HepG2 (cell line): ENCODE results near the gene SIX5. TPM values are rescaled to one million over a fixed set of nuclear protein-coding genes. Genes with fewer than 3 reads are reported as not detected.

Experiments used
- ARNT2 ChIP-seq: sonication (generic); formaldehyde crosslinking; IDR thresholded peaks from 2 replicates; pipeline ENCODE4 v1.8.0; 2022; ENCODE audit warnings: mild to moderate bottlenecking, low read depth, missing genetic modification reagents, moderate library complexity
- ETV6 ChIP-seq: sonication (generic); formaldehyde crosslinking; conservative IDR thresholded peaks from 2 replicates; pipeline ENCODE4 v1.4.0; 2020; ENCODE audit warnings: missing genetic modification reagents
- HHEX ChIP-seq: IDR thresholded peaks from 2 replicates; pipeline ENCODE4 v1.6.1; 2016; ENCODE audit warnings: control low read depth
- JARID2 ChIP-seq: sonication (generic); formaldehyde crosslinking; IDR thresholded peaks from 2 replicates; pipeline ENCODE4 v1.8.1; 2023; ENCODE audit warnings: missing genetic modification reagents, inconsistent platforms; ENCODE audit not compliant: insufficient replicate concordance
- KDM4B ChIP-seq: sonication (generic); formaldehyde crosslinking; IDR thresholded peaks from 2 replicates; pipeline ENCODE4 v1.4.0; 2020; ENCODE audit warnings: missing genetic modification reagents
- MIER3 ChIP-seq: IDR thresholded peaks from 2 replicates; pipeline ENCODE4 v1.6.1; 2016; ENCODE audit warnings: missing compliant biosample characterization, borderline replicate concordance
- NFATC3 ChIP-seq: sonication (generic); formaldehyde crosslinking; IDR thresholded peaks from 2 replicates; pipeline ENCODE4 v1.5.1; 2020; ENCODE audit warnings: mild to moderate bottlenecking, missing genetic modification reagents
- NFE2 ChIP-seq: sonication (generic); formaldehyde crosslinking; IDR thresholded peaks from 2 replicates; pipeline ENCODE4 v1.4.0; 2020; ENCODE audit warnings: missing genetic modification reagents
- NFIC ChIP-seq: IDR thresholded peaks from 2 replicates; pipeline ENCODE4 v1.6.1; 2012; ENCODE audit warnings: mild to moderate bottlenecking, low read length, inconsistent platforms
- RARG ChIP-seq: sonication (generic); formaldehyde crosslinking; IDR thresholded peaks from 2 replicates; pipeline ENCODE4 v1.4.0; 2020; ENCODE audit warnings: low read depth, mild to moderate bottlenecking, missing genetic modification reagents
- REL ChIP-seq: sonication (generic); formaldehyde crosslinking; conservative IDR thresholded peaks from 2 replicates; pipeline ENCODE4 v1.8.0; 2022; ENCODE audit warnings: mild to moderate bottlenecking, missing genetic modification reagents, moderate library complexity
- SAFB2 ChIP-seq: sonication (generic); formaldehyde crosslinking; IDR thresholded peaks from 2 replicates; pipeline ENCODE4 v1.5.1; 2020; ENCODE audit warnings: missing genetic modification reagents, low read depth, mild to moderate bottlenecking, borderline replicate concordance
- TP53 ChIP-seq: sonication (generic); formaldehyde crosslinking; conservative IDR thresholded peaks from 2 replicates; pipeline ENCODE4 v1.4.0; 2020; ENCODE audit warnings: missing genetic modification reagents
- ZEB1 ChIP-seq: IDR thresholded peaks from 2 replicates; pipeline ENCODE4 v1.6.1; 2012; ENCODE audit warnings: mild to moderate bottlenecking, low read depth, inconsistent platforms; ENCODE audit not compliant: insufficient replicate concordance
- ZFP62 ChIP-seq: sonication (generic); formaldehyde crosslinking; IDR thresholded peaks from 2 replicates; pipeline ENCODE4 v1.4.0; 2020; ENCODE audit warnings: missing genetic modification reagents
- ZNF20 ChIP-seq: sonication (generic); formaldehyde crosslinking; IDR thresholded peaks from 2 replicates; pipeline ENCODE4 v1.4.0; 2020; ENCODE audit warnings: mild to moderate bottlenecking, moderate library complexity, missing genetic modification reagents
- ZNF232 ChIP-seq: sonication (generic); formaldehyde crosslinking; IDR thresholded peaks from 2 replicates; pipeline ENCODE4 v1.4.0; 2020; ENCODE audit warnings: missing genetic modification reagents, borderline replicate concordance
- ZNF260 ChIP-seq: sonication (generic); formaldehyde crosslinking; IDR thresholded peaks from 2 replicates; pipeline ENCODE4 v1.4.0; 2020; ENCODE audit warnings: missing genetic modification reagents, low read depth, mild to moderate bottlenecking, borderline replicate concordance
- ZNF337 ChIP-seq: sonication (generic); formaldehyde crosslinking; IDR thresholded peaks from 2 replicates; pipeline ENCODE4 v1.5.1; 2020; ENCODE audit warnings: missing genetic modification reagents, low read depth, mild to moderate bottlenecking, borderline replicate concordance
- ZNF558 ChIP-seq: sonication (generic); formaldehyde crosslinking; IDR thresholded peaks from 2 replicates; pipeline ENCODE4 v1.9.0; 2022; ENCODE audit warnings: mild to moderate bottlenecking, missing genetic modification reagents, borderline replicate concordance
- ZNF674 ChIP-seq: sonication (generic); formaldehyde crosslinking; IDR thresholded peaks from 2 replicates; pipeline ENCODE4 v1.5.0; 2020; ENCODE audit warnings: low read depth, mild to moderate bottlenecking, missing genetic modification reagents
- ZNF7 ChIP-seq: IDR thresholded peaks from 2 replicates; pipeline ENCODE4 v1.6.1; 2016; ENCODE audit warnings: missing biosample characterization, missing genetic modification reagents
- ZNF766 ChIP-seq: sonication (generic); formaldehyde crosslinking; IDR thresholded peaks from 2 replicates; pipeline ENCODE4 v1.5.0; 2020; ENCODE audit warnings: missing genetic modification reagents, borderline replicate concordance
- ZSCAN21 ChIP-seq: sonication (generic); formaldehyde crosslinking; IDR thresholded peaks from 2 replicates; pipeline ENCODE4 v1.8.0; 2022; ENCODE audit warnings: mild to moderate bottlenecking, missing genetic modification reagents, moderate library complexity, borderline replicate concordance
- ZSCAN22 ChIP-seq: sonication (generic); formaldehyde crosslinking; IDR thresholded peaks from 2 replicates; pipeline ENCODE4 v1.4.0; 2020; ENCODE audit warnings: mild to moderate bottlenecking, missing genetic modification reagents
- polyA plus RNA-seq, 8 experiments: library from polyadenylated mRNA; depleted of rRNA in 3 of 8; stranded (reverse) in 7 of 8; unstranded in 1 of 8; fragments of >200 nt; fragmentation: Illumina TruSeq in 4 of 8; extraction: Trizol in 4 of 8; gene quantifications; 2 replicates each; pipeline versions ENCODE4 v1.2.1 to v1.2.3, GENCODE V29; 2011 to 2016; ENCODE audit warnings: low read depth in 4 of 8, missing spikeins in 1 of 8, mixed read lengths in 1 of 8; ENCODE audit not compliant: insufficient read depth in 1 of 8
- total RNA-seq, 5 experiments: library from RNA; depleted of rRNA; stranded (reverse); fragments of >200 nt; fragmentation: Illumina TruSeq; extraction: Trizol; gene quantifications; 2 replicates each; pipeline ENCODE4 v1.2.3, GENCODE V29; 2016; ENCODE audit warnings: low read depth in 1 of 5
- TF ChIP-seq, protein P1 (sequence below): sonication (generic); formaldehyde crosslinking; IDR thresholded peaks from 2 replicates; pipeline ENCODE4 v1.5.1; 2020; ENCODE audit warnings: mild to moderate bottlenecking, missing genetic modification reagents, borderline replicate concordance

SIX5 gene
- total and polyA plus RNA-seq, 2 of the 13 experiments (the other 11 are each of a cell fraction or from before 2014, with no cell fraction given): 7.7 to 10.5 TPM

DNA sequence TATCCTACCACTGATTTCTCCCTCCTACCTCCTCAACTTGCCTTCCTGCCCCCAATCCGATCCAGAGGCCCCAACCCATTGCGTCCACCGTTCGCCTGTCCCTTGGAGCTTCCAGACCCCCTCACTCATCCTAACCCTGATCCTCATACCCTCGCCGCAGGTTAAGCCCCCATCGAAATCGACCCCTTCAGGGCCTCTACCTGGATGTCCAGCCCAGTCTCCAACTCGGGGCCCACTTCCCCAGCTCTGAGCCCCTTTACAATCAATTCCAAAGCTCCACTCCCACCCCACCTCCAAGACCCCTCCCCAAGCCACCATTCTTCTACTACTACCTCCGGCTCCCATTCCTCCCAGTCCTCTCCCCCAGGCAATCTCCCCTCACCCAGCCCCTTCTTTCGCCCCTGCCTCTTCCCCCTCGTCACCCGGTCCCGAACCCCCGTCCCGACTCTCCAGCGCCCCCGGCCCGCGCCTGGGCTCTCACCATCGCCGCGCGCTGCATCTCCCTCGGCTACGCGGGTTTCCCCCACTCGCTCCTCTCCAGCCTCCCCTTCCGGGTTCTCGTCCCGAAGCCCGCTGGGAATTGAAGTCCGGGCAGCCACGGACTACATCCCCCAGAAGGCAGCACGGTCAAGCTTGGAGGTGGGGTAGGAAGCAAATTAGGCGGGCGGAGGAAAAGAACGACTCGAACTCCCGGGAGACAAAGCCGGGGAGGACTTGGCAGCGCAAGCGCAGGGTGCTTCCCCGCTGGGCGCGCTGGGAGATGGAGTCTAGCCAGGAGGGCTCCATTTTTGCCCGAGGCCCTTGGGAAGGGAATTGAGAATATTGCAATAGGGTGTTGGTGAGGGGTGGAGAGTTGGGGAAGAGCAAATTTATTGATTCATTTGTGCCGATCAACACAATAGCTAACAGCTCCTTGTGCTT, 38.4 kb downstream of the SIX5 start, which contains the start of gene FBXO46 (continued):
- TF ChIP-seq, protein P1, sequence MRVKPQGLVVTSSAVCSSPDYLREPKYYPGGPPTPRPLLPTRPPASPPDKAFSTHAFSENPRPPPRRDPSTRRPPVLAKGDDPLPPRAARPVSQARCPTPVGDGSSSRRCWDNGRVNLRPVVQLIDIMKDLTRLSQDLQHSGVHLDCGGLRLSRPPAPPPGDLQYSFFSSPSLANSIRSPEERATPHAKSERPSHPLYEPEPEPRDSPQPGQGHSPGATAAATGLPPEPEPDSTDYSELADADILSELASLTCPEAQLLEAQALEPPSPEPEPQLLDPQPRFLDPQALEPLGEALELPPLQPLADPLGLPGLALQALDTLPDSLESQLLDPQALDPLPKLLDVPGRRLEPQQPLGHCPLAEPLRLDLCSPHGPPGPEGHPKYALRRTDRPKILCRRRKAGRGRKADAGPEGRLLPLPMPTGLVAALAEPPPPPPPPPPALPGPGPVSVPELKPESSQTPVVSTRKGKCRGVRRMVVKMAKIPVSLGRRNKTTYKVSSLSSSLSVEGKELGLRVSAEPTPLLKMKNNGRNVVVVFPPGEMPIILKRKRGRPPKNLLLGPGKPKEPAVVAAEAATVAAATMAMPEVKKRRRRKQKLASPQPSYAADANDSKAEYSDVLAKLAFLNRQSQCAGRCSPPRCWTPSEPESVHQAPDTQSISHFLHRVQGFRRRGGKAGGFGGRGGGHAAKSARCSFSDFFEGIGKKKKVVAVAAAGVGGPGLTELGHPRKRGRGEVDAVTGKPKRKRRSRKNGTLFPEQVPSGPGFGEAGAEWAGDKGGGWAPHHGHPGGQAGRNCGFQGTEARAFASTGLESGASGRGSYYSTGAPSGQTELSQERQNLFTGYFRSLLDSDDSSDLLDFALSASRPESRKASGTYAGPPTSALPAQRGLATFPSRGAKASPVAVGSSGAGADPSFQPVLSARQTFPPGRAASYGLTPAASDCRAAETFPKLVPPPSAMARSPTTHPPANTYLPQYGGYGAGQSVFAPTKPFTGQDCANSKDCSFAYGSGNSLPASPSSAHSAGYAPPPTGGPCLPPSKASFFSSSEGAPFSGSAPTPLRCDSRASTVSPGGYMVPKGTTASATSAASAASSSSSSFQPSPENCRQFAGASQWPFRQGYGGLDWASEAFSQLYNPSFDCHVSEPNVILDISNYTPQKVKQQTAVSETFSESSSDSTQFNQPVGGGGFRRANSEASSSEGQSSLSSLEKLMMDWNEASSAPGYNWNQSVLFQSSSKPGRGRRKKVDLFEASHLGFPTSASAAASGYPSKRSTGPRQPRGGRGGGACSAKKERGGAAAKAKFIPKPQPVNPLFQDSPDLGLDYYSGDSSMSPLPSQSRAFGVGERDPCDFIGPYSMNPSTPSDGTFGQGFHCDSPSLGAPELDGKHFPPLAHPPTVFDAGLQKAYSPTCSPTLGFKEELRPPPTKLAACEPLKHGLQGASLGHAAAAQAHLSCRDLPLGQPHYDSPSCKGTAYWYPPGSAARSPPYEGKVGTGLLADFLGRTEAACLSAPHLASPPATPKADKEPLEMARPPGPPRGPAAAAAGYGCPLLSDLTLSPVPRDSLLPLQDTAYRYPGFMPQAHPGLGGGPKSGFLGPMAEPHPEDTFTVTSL (CRISPR knock-in tag): no peak
- no peak for TF ChIP-seq ETV6
- TF ChIP-seq NFE2 (CRISPR knock-in tag): no peak
- no peak for TF ChIP-seq ZSCAN22 (CRISPR knock-in tag)
- 0 out of 2 replicates have a peak, but pooled peaks have one; percentile 58 for TF ChIP-seq TP53 (CRISPR knock-in tag)
- no peak for TF ChIP-seq RARG
- TF ChIP-seq ZNF558 (CRISPR knock-in tag): no peak
- TF ChIP-seq SAFB2: no peak
- no peak for TF ChIP-seq ZSCAN21
- TF ChIP-seq ZNF232: no peak
- TF ChIP-seq KDM4B (CRISPR knock-in tag): no peak
- no peak for TF ChIP-seq ZNF260
- TF ChIP-seq JARID2 (CRISPR knock-in tag): no peak
- TF ChIP-seq ZNF766: no peak
- TF ChIP-seq ARNT2: peak; percentile 50; the same call in 1 of the 2 replicates
- TF ChIP-seq NFATC3 (CRISPR knock-in tag): peak; percentile 53; the same call in 1 of the 2 replicates
- TF ChIP-seq HHEX (CRISPR knock-in tag): no peak
- TF ChIP-seq ZFP62 (CRISPR knock-in tag): no peak
- no peak for TF ChIP-seq ZNF337
- no peak for TF ChIP-seq ZEB1
- TF ChIP-seq NFIC: no peak
- no peak for TF ChIP-seq ZNF7 (CRISPR knock-in tag)
- TF ChIP-seq ZNF674: no peak
- 0 out of 2 replicates have a peak, but pooled peaks have one; percentile 48 for TF ChIP-seq REL
- peak; percentile 28; the same call in 1 of the 2 replicates for TF ChIP-seq MIER3 (CRISPR knock-in tag)
- TF ChIP-seq ZNF20 (CRISPR knock-in tag): no peak
